NCI-H1436 treated with DMSO at 0.1 percent for 48 hours (cell line): ENCODE results near the gene PRKX.
"Not testable (repeated sequence)": the region's sequence is repeated elsewhere in the genome, so short reads cannot be mapped to it uniquely, and the experiment has no call there.

Experiments used
- DNase-seq: peaks from one replicate; lab custom pipeline; 2025; lab: John Stamatoyannopoulos, UW

PRKX gene

DNA sequence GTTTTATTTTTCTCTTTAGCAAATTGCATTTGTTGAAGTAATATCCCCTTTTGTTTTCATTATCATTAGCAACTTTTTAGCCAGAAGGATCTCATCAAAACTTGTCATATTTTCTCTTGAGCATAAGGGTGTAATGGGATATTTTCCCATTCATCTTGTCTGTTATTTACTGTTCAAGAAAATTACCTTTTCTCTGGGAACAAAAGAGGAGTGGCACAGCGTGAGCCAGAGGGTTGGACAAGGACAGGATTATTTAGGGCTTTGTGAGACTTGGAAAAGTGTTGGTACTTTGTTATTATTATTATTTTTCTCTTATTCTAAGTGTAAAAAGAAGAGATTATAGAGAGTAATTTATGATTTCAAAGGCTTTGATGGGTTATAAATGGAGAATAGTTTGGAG lies 135.9 kb downstream of the PRKX start:
- no peak for DNase-seq

GRCh38 chrX:3576886-3577501 lies 136.5 kb downstream of the PRKX start:
- DNase-seq = no peak

- DNase-seq = no peak
Observed at GRCh38 chrX:3567686-3568085, 145.8 kb downstream of the PRKX start.

DNA sequence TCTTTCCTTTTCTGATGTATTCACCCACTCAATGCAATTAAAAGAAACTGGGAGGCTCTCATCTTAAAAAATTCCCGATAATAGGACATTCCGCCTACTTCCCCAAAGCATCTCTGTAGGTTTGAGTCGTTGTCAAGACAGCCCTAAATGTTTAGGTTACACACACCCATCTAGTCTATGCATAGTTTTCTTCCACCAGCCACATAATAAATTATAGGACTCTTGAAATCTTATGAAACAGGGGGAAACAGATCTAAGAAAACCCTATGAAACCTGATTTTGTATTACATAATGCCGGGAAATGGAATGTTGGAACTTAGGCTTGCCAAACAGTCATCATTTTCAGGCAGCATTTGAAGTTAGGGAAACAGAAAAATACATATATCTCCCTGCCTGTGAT lies 150.0 kb downstream of the PRKX start:
- no peak for DNase-seq

GRCh38 chrX:3560010-3560409 lies 153.4 kb downstream of the PRKX start:
- not testable (repeated sequence) for DNase-seq
